Measurements from ENCODE around the gene CASTOR1.

GRCh38 chr22:30295576-30295975 is 6.3 kb upstream of the CASTOR1 start:
- TF ChIP-seq CTCF (IDR thresholded peaks at IDR 0.05): no peak
- no peak for TF ChIP-seq POLR2AphosphoS5 (IDR thresholded peaks at IDR 0.05; ENCODE audit: insufficient read depth in 1 of 2, low read depth in 1 of 2)

All from vagina (tissue), 2 donors.